K562 (cell line): Measurements from ENCODE around the gene LGI4. TPM values are rescaled to one million over a fixed set of nuclear protein-coding genes. Genes with fewer than 3 reads are reported as not detected.

Experiments used
- CREB1 ChIP-seq, 2 experiments: sonication (generic) in 1 of 2; formaldehyde crosslinking in 1 of 2; IDR thresholded peaks; 2 replicates each; pipeline versions ENCODE4 v1.6.1 to v1.8.0; 2012 to 2022; ENCODE audit warnings: inconsistent platforms in 1 of 2, mild to moderate bottlenecking in 1 of 2, missing genetic modification reagents in 1 of 2, moderate library complexity in 1 of 2
- HDAC1 ChIP-seq, 2 experiments: fragments of 450-650 bp; IDR thresholded peaks; 2 replicates each; pipeline ENCODE4 v1.6.1; 2016 to 2017; ENCODE audit warnings: inconsistent platforms in 1 of 2, mild to moderate bottlenecking in 1 of 2, moderate library complexity in 1 of 2
- HNRNPL ChIP-seq: fragments of 200-400 bp; formaldehyde crosslinking; IDR thresholded peaks from 2 replicates; pipeline ENCODE4 v1.6.1; 2017; ENCODE audit warnings: low read depth, mild to moderate bottlenecking, low read length
- MYC ChIP-seq, 2 experiments: fragments of 250-450 bp in 1 of 2; sonication (Bioruptor Pico) in 1 of 2; IDR thresholded peaks; 2 replicates each; pipeline versions ENCODE4 v1.5.1 to v1.6.1; 2012 to 2021; ENCODE audit warnings: low read depth in 2 of 2, borderline replicate concordance in 1 of 2, improper control_type of control experiment in 1 of 2, low read length in 1 of 2, mild to moderate bottlenecking in 1 of 2, moderate library complexity in 1 of 2
- RBBP5 ChIP-seq: fragments of 200-600 bp; sonication (generic); IDR thresholded peaks from 2 replicates; pipeline ENCODE4 v1.6.1; 2012; ENCODE audit warnings: borderline replicate concordance, mild to moderate bottlenecking, low read length, control low read depth, inconsistent platforms; ENCODE audit not compliant: insufficient read depth, poor library complexity, severe bottlenecking
- RBM22 ChIP-seq: fragments of 200-400 bp; formaldehyde crosslinking; IDR thresholded peaks from 2 replicates; pipeline ENCODE4 v1.6.1; 2018; ENCODE audit warnings: low read length, low read depth; ENCODE audit not compliant: poor library complexity, severe bottlenecking
- RCOR1 ChIP-seq, 2 experiments: IDR thresholded peaks; 2 replicates each; pipeline ENCODE4 v1.6.1; 2012; ENCODE audit warnings: low read depth in 2 of 2, low read length in 2 of 2, borderline replicate concordance in 1 of 2, improper control_type of control experiment in 1 of 2
- SIN3A ChIP-seq, 2 experiments: fragments of 150-350 bp in 1 of 2; IDR thresholded peaks; 2 replicates each; pipeline ENCODE4 v1.6.1; 2011 to 2016; ENCODE audit warnings: borderline replicate concordance in 2 of 2, low read depth in 2 of 2, low read length in 2 of 2, mild to moderate bottlenecking in 2 of 2, moderate library complexity in 2 of 2; ENCODE audit not compliant: control insufficient read depth in 1 of 2
- SLC30A9 ChIP-seq: fragments of 250-450 bp; sonication (Bioruptor Pico); IDR thresholded peaks from 2 replicates; pipeline ENCODE4 v1.8.0; 2022; ENCODE audit warnings: mild to moderate bottlenecking, moderate library complexity
- SMC3 ChIP-seq: conservative IDR thresholded peaks from 2 replicates; pipeline ENCODE4 v1.6.1; 2011; ENCODE audit warnings: low read depth, low read length, improper control_type of control experiment; ENCODE audit not compliant: insufficient read depth
- U2AF2 ChIP-seq: fragments of 200-400 bp; formaldehyde crosslinking; optimal IDR thresholded peaks from 2 replicates; pipeline ENCODE3; 2017; ENCODE audit warnings: low read depth, mild to moderate bottlenecking, low read length
- ZBTB7A ChIP-seq: IDR thresholded peaks from 2 replicates; pipeline ENCODE4 v1.6.1; 2011; ENCODE audit warnings: low read depth, mild to moderate bottlenecking, low read length, moderate library complexity, borderline replicate concordance; ENCODE audit not compliant: control insufficient read depth
- ZNF143 ChIP-seq: sonication (generic); formaldehyde crosslinking; IDR thresholded peaks from 2 replicates; pipeline ENCODE4 v1.9.0; 2022; ENCODE audit warnings: mild to moderate bottlenecking, missing genetic modification reagents
- polyA plus RNA-seq, 8 experiments: library from polyadenylated mRNA; depleted of rRNA in 4 of 8; stranded (reverse) in 5 of 8; unstranded in 3 of 8; fragments of >200 nt; fragmentation: Nextera tagmentation in 2 of 8; fragmentation: Illumina TruSeq in 1 of 8; extraction: Ambion mirVana in 2 of 8; extraction: Trizol in 1 of 8; gene quantifications; 2 replicates each; pipeline versions ENCODE4 v1.2.1 to v1.2.3, GENCODE V29; 2011 to 2014; ENCODE audit warnings: inconsistent platforms in 1 of 8, missing spikeins in 1 of 8
- total RNA-seq, 7 experiments: library from RNA; depleted of rRNA in 6 of 7; stranded (reverse); fragments of >200 nt in 6 of 7; fragmentation: Illumina TruSeq in 2 of 7; extraction: Trizol in 2 of 7; gene quantifications; 2 replicates each; pipeline versions ENCODE4 v1.2.1 to v1.2.3, GENCODE V29; 2011 to 2021; ENCODE audit warnings: low replicate concordance in 1 of 7
- TF ChIP-seq, protein P1 (sequence below): IDR thresholded peaks from 2 replicates; pipeline ENCODE4 v1.6.1; 2011; ENCODE audit warnings: borderline replicate concordance, low read depth, mild to moderate bottlenecking, moderate library complexity, low read length; ENCODE audit not compliant: insufficient read depth, poor library complexity, severe bottlenecking
- TF ChIP-seq, protein P2 (sequence below): fragments of 450-650 bp; IDR thresholded peaks from 2 replicates; pipeline ENCODE4 v1.7.0; 2016; ENCODE audit warnings: borderline replicate concordance
- TF ChIP-seq, protein P3 (sequence below): sonication (generic); formaldehyde crosslinking; IDR thresholded peaks from 2 replicates; pipeline ENCODE4 v1.8.0; 2022; ENCODE audit warnings: mild to moderate bottlenecking, missing genetic modification reagents
- TF ChIP-seq, protein P4 (sequence below), 2 experiments: IDR thresholded peaks; 2 replicates each; pipeline ENCODE4 v1.6.1; 2011; ENCODE audit warnings: borderline replicate concordance in 1 of 2, control low read depth in 1 of 2, low read depth in 1 of 2, low read length in 1 of 2, mild to moderate bottlenecking in 1 of 2, mixed read lengths in 1 of 2, moderate library complexity in 1 of 2; ENCODE audit not compliant: insufficient read depth in 1 of 2, insufficient read length in 1 of 2, poor library complexity in 1 of 2, severe bottlenecking in 1 of 2; ENCODE audit errors: extremely low read depth in 1 of 2

Gene LGI4
- total and polyA plus RNA-seq, 9 of the 15 experiments (the other 6 are each of a cell fraction or from before 2014, with no cell fraction given), result 0.14 to 0.30 (median 0.24) TPM; not detected in 4

DNA sequence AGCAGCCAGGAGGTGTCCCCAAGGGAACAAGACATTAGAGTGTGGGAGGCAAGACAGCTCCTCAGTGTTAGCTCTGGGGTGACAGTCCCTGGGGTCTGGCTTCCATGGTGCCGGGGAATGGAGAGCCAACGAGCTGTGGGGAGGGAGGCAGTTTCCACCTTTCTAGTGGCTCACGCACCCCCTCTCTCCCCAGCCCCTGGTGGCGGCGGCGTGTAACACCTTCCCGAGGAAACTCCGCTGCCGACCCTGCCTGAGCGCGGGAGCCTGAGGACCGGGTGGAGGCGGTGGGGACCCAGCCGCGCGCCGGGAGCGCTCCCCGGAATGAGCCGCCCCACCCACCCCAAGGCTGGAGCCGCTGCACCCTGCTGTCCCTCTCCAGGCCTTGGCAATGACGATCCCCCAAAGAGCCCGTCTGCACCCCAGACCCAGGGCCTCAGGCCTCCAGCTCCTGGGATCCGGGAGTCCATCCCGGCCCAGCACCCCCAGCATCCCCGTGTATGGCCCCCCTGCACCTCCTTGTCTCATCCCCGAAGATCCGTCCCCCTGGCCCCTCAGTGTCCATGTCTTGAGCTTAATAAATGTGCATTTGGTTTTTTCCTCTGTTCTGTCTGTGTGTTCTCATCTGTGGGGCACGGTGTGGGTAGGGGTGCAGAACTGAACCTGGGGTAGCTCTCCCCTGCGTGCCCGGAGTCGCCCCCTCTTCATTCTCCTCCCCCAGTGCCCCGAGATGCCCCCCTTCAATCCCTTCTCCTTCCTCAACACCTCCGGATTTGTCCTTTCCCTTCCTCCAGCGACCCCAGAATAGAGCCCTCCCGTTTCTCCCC lies 19.1 kb upstream of the LGI4 start (continued):
- TF ChIP-seq, protein P1, sequence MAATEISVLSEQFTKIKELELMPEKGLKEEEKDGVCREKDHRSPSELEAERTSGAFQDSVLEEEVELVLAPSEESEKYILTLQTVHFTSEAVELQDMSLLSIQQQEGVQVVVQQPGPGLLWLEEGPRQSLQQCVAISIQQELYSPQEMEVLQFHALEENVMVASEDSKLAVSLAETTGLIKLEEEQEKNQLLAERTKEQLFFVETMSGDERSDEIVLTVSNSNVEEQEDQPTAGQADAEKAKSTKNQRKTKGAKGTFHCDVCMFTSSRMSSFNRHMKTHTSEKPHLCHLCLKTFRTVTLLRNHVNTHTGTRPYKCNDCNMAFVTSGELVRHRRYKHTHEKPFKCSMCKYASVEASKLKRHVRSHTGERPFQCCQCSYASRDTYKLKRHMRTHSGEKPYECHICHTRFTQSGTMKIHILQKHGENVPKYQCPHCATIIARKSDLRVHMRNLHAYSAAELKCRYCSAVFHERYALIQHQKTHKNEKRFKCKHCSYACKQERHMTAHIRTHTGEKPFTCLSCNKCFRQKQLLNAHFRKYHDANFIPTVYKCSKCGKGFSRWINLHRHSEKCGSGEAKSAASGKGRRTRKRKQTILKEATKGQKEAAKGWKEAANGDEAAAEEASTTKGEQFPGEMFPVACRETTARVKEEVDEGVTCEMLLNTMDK, result peak; percentile 82
- TF ChIP-seq ZBTB7A (peak; percentile 89; the same call in 1 of the 2 replicates), SIN3A (IDR thresholded peaks at IDR 0.05; ENCODE audit: borderline replicate concordance in 2 of 2, control insufficient read depth in 1 of 2, low read depth in 2 of 2, low read length in 2 of 2) (0 out of 4 replicates have a peak, but pooled peaks of 1 of the 2 experiments have one; percentile 18), CREB1 (IDR thresholded peaks at IDR 0.05) (peak; percentile 27; the same call in 1 of the 2 replicates), CREB1 (CRISPR knock-in tag; IDR thresholded peaks at IDR 0.05) (no peak), HNRNPL (no peak), RCOR1 (IDR thresholded peaks at IDR 0.05; ENCODE audit: borderline replicate concordance in 1 of 2, low read depth in 2 of 2, low read length in 2 of 2) (0 out of 4 replicates have a peak, but pooled peaks of 1 of the 2 experiments have one; percentile 6), U2AF2 (no peak), ZNF143 (no peak), HDAC1 (IDR thresholded peaks at IDR 0.05) (0 out of 4 replicates have a peak, but pooled peaks of 1 of the 2 experiments have one; percentile 17), RBBP5 (peak; percentile 64), SLC30A9 (no peak), SMC3 (peak; percentile 46), MYC (IDR thresholded peaks at IDR 0.05; ENCODE audit: low read depth, low read length) (peak; percentile 23; the same call in 1 of the 2 replicates), MYC (CRISPR knock-in tag; IDR thresholded peaks at IDR 0.05; ENCODE audit: borderline replicate concordance, low read depth) (no peak), RBM22 (peak; percentile 35)
- TF ChIP-seq, protein P2, sequence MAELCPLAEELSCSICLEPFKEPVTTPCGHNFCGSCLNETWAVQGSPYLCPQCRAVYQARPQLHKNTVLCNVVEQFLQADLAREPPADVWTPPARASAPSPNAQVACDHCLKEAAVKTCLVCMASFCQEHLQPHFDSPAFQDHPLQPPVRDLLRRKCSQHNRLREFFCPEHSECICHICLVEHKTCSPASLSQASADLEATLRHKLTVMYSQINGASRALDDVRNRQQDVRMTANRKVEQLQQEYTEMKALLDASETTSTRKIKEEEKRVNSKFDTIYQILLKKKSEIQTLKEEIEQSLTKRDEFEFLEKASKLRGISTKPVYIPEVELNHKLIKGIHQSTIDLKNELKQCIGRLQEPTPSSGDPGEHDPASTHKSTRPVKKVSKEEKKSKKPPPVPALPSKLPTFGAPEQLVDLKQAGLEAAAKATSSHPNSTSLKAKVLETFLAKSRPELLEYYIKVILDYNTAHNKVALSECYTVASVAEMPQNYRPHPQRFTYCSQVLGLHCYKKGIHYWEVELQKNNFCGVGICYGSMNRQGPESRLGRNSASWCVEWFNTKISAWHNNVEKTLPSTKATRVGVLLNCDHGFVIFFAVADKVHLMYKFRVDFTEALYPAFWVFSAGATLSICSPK, result 0 out of 2 replicates have a peak, but pooled peaks have one; percentile 41
- TF ChIP-seq, protein P3, sequence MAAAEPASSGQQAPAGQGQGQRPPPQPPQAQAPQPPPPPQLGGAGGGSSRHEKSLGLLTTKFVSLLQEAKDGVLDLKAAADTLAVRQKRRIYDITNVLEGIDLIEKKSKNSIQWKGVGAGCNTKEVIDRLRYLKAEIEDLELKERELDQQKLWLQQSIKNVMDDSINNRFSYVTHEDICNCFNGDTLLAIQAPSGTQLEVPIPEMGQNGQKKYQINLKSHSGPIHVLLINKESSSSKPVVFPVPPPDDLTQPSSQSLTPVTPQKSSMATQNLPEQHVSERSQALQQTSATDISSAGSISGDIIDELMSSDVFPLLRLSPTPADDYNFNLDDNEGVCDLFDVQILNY (CRISPR knock-in tag), result no peak
- TF ChIP-seq, protein P4, sequence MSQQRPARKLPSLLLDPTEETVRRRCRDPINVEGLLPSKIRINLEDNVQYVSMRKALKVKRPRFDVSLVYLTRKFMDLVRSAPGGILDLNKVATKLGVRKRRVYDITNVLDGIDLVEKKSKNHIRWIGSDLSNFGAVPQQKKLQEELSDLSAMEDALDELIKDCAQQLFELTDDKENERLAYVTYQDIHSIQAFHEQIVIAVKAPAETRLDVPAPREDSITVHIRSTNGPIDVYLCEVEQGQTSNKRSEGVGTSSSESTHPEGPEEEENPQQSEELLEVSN (IDR thresholded peaks at IDR 0.05; ENCODE audit: borderline replicate concordance in 1 of 2, extremely low read depth in 1 of 2, insufficient read depth in 1 of 2, insufficient read length in 1 of 2, low read depth in 1 of 2, low read length in 1 of 2, poor library complexity in 1 of 2, severe bottlenecking in 1 of 2), result peak; percentile 40 to 82
